Dedifferentiated amniotic fluid mesenchymal stem cell (primary cell): ENCODE results near the gene PLEKHA4.
A peak's percentile ranks its signal among the peaks of the same experiment; 100 is the strongest.
"Not testable (repeated sequence)": the region's sequence is repeated elsewhere in the genome, so short reads cannot be mapped to it uniquely, and the experiment has no call there.

Source experiments
- DNase-seq: peaks from one replicate; pipeline ENCODE4 v3.0.0-alpha.2; 2016; ENCODE audit errors: extremely low spot score

Gene PLEKHA4

DNA sequence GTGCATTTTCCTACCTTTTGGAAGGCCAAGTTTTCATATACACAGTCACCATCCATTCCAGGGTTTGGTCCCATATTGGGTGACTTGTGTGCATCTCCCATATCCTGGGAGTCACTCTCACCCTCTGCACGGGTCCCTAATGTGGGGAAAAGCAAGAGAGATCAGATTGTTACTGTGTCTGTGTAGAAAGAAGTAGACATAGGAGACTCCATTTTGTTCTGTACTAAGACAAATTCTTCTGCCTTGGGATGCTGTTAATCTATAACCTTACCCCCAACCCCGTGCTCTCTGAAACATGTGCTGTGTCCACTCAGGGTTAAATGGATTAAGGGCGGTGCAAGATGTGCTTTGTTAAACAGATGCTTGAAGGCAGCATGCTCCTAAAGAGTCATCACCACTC is 21.1 kb upstream of the PLEKHA4 start:
- not testable (repeated sequence) for DNase-seq

GRCh38 chr19:48887861-48888612 is 19.6 kb upstream of the PLEKHA4 start:
- no peak for DNase-seq

DNA sequence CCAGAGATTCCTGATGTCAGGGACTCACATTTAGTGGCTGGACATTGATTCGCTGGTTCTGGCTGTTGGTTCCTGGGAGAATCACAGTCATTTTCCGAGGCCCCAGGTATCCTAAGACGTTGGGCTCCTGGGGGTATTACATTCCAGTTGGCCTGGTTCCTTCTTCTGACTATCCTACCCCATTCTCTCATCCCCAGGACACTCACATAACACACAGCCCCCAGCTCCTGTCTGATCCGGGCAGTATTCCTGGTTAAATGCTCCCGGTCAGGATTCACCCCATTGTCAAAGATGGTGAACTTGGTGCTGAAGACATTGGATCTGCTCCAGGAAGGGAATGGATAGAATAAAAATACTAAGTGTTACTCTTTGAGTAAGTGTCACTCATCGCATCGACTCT is 15.3 kb upstream of the PLEKHA4 start:
- no peak for DNase-seq

- DNase-seq = no peak
These were observed 13.6 kb upstream of the PLEKHA4 start for GRCh38 chr19:48881741-48882657.

DNA sequence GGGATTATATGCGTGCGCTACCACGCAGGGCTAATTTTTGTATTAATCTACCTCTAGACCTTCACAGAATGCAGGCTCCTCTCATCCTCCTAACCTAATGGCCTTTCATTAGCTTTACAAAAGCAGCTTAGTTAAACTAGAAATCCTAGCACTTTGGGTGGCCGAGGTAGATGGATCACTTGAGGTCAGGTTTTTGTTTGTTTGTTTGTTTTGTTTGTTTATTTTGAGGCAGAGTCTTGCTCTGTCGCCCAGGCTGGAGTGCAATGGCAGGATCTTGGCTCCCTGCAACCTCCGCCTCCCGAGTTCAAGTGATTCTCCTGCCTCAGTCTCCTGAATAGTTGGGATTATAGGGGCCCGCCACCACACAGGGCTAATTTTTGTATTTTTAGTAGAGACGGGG is 11.3 kb upstream of the PLEKHA4 start:
- DNase-seq = not testable (repeated sequence)

- DNase-seq = no peak
These were observed 10.7 kb upstream of the PLEKHA4 start for GRCh38 chr19:48879025-48879637.

GRCh38 chr19:48878196-48879024 is 10.0 kb upstream of the PLEKHA4 start:
- no peak for DNase-seq

GRCh38 chr19:48877855-48878195 is 9.4 kb upstream of the PLEKHA4 start:
- DNase-seq = no peak

DNA sequence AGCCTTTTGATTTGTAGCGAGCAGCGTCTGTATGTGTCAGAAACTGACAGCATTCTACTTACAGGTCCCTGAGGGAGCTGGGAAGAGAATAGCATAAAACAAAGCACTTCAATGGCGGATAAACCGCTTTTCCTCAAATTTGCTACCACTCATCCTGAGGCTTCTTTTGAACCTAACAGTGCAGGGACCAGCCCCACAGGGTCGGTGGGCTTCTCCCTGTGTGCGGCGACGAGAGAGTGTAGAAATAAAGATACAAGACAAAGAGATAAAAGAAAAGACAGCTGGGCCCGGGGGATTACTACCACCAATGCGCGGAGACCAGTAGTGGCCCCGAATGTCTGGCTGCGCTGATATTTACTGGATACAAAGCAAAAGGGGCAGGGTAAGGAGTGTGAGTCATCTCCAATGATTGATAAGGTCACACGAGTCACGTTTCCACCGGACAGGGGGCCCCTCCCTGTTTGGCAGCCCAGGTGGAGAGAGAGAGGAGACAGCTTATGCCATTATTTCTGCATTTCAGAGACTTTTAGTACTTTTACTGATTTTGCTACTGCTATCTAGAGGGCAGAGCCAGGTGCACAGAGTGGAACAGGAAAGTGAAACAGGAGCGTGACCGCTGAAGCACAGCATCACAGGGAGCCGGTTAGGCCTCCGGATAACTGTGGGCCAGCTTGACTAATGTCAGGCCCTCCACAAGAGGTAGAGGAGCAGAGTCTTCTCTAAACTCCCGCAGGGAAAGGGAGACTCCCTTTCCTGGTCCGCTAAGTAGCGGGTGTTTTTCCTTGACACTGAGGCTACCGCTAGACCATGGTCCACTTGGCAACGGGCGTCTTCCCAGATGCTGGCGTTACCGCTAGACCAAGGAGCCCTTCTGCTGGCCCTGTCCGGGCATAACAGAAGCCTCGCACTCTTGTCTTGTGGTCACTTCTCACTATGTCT is 7.9 kb upstream of the PLEKHA4 start:
- not testable (repeated sequence) for DNase-seq

DNA sequence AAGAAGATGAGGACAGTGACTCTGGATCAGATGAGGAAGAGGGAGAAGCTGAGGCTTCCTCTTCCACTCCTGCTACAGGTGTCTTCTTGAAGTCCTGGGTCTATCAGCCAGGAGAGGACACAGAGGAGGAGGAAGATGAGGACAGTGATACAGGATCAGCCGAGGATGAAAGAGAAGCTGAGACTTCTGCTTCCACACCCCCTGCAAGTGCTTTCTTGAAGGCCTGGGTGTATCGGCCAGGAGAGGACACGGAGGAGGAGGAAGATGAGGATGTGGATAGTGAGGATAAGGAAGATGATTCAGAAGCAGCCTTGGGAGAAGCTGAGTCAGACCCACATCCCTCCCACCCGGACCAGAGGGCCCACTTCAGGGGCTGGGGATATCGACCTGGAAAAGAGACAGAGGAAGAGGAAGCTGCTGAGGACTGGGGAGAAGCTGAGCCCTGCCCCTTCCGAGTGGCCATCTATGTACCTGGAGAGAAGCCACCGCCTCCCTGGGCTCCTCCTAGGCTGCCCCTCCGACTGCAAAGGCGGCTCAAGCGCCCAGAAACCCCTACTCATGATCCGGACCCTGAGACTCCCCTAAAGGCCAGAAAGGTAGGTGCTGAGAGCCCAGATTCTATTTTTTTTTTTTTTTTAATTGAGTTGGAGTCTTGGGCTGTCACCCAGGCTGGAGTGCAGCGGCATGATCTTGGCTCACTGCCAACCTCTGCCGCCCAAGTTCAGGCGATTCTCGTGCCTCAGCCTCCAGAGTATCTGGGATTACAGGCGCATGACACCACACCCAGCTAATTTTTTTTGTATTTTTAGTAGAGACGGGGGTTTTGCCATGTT is 6.1 kb upstream of the PLEKHA4 start:
- peak; percentile 36 for DNase-seq

DNA sequence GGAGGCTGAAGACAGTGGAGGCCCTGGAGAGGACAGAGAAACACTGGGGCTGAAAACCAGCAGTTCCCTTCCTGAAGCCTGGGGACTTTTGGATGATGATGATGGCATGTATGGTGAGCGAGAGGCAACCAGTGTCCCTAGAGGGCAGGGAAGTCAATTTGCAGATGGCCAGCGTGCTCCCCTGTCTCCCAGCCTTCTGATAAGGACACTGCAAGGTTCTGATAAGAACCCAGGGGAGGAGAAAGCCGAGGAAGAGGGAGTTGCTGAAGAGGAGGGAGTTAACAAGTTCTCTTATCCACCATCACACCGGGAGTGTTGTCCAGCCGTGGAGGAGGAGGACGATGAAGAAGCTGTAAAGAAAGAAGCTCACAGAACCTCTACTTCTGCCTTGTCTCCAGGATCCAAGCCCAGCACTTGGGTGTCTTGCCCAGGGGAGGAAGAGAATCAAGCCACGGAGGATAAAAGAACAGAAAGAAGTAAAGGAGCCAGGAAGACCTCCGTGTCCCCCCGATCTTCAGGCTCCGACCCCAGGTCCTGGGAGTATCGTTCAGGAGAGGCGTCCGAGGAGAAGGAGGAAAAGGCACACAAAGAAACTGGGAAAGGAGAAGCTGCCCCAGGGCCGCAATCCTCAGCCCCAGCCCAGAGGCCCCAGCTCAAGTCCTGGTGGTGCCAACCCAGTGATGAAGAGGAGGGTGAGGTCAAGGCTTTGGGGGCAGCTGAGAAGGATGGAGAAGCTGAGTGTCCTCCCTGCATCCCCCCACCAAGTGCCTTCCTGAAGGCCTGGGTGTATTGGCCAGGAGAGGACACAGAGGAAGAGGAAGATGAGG is 5.3 kb upstream of the PLEKHA4 start:
- no peak for DNase-seq

- peak; percentile 96 for DNase-seq
These were observed 4.6 kb upstream of the PLEKHA4 start for GRCh38 chr19:48872884-48873475.

DNA sequence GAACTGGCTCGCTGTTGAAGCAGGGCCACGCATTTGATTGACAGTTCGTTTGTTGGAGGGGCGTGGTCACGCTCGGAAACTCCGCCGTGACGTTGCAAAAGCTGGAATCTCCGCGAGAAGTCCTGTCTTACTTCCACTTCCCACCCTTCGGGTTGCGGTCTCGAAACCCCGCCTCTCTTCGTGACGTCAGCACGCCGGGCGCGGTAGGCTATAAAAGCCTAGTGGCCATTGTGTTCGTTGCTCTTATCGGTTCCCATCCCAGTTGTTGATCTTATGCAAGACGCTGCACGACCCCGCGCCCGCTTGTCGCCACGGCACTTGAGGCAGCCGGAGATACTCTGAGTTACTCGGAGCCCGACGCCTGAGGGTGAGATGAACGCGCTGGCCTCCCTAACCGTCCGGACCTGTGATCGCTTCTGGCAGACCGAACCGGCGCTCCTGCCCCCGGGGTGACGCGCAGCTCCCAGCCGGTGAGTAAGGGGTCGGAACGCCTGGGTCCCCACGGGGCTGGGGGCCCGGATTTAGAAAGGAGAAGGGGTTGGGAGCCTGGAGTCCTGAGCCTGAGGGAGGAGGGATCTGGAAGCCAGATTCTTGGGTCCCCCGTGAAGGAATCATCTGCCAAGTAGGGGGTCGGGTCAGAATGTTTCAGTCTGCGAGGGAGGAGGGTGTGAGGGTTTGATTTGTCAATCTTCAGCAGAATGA is 3.9 kb upstream of the PLEKHA4 start, which contains the start of gene PPP1R15A:
Gene PPP1R15A, plus strand, starts transcription at position 240 of the 702 bp plus-strand sequence. CDS start 813 bp downstream, outside the sequence.
- peak; percentile 96 for DNase-seq

DNA sequence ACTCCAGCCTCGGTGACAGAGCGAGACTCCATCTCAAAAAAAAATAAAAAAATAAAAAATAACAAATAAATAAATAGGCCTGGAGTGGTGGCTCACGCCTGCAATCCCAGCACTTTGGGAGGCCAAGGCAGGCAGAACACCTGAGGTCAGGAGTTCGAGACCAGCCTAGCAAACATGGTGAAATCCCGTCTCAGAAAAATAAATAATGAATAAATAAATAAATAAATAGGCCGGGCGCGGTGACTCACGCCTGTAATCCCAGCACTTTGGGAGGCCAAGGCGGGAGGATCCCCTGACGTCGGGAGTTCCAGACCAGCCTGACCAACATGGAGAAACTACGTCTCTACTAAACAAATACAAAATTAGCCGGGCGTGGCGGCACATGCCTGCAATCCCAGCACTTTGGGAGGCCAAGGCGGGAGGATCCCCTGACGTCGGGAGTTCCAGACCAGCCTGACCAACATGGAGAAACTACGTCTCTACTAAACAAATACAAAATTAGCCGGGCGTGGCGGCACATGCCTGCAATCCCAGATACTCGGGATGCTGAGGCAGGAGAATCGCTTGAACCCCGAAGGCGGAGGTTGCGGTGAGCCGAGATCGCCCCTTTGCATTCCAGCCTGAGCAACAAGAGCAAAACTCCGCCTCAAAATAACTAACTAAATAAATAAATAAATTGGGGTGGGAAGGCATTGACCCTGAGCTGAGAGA is 3.2 kb upstream of the PLEKHA4 start:
- DNase-seq = not testable (repeated sequence)

DNA sequence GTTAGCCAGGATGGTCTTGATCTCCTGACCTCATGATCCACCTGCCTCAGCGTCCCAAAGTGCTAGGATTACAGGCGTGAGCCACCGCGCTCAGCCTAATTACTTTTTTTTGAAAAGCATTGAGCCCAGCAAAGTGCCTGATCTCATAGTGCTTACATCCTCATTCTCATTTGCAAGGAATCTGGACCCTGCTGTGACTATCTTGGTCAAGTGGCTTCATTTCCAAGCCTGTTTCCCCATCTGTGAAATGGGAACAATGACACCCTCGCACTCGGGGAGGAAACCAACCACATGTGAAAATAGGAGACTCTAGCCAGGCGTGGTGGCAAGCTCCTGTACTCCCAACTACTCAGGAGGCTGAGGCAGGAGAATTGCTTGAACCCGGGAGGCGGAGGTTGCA is 1.6 kb upstream of the PLEKHA4 start:
- DNase-seq = no peak

DNA sequence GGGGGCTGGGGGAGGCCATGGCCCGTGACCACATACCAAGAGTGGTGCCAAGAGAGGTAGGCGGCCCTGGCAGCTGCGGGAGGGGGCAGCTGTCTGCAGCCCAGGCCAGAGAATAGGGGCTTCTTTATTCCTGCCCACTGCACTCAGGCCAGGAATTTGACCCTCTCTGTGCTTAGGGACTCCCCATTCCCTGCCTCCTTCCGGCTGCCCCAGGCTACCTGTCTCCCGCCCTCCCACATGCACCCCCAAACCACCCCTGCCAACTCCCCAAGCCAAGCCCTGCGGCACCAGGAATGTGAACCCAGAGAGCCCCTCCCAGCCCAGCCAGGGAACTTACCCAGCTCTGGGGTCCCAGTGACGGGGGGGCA is 687 bp downstream of the PLEKHA4 start:
- no peak for DNase-seq
